ENCODE results near the gene APH1B.

DNA sequence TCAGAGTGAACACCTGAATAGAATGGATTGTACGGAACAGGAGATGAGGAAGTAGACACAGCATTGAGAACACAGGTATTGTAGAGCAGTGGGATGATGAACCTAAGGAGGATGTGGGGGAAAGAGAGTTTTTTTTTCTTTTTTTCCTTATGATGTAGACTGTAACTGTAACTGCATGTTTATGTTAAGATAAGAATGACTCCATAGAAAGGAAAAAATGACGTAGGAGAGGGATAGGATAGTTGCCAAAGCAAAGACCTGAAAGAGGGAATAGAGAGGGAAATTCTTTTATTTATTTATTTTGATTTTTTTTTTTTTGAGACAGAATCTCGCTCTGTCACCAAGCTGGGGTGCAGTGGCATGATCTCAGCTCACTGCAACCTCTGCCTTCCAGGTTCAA lies 33.2 kb downstream of the APH1B start:
- TF ChIP-seq PPARA (CRISPR knock-in tag; IDR thresholded peaks at IDR 0.05; ENCODE audit: borderline replicate concordance) (no peak), RARB (CRISPR knock-in tag; IDR thresholded peaks at IDR 0.05) (no peak), ZFP3 (CRISPR knock-in tag; IDR thresholded peaks at IDR 0.05) (no peak), ZNF70 (CRISPR knock-in tag; IDR thresholded peaks at IDR 0.05) (no peak), PATZ1 (CRISPR knock-in tag; IDR thresholded peaks at IDR 0.05; ENCODE audit: borderline replicate concordance) (no peak)
